GM23338 (cell line): ENCODE measurements around the gene ATF7.

Experiments used
- CTCF ChIP-seq, 2 experiments: fragments of 200-600 bp in 1 of 2; sonication (generic) in 1 of 2; conservative IDR thresholded peaks; 2 replicates each; pipeline versions ENCODE4 v1.5.1 to v1.6.1; 2016 to 2017; ENCODE audit warnings: antibody characterized with exemption in 2 of 2, low read depth in 2 of 2, mild to moderate bottlenecking in 2 of 2, moderate library complexity in 1 of 2
- EZH2phosphoT487 ChIP-seq: fragments of 200-600 bp; sonication (generic); IDR thresholded peaks from one replicate; pipeline ENCODE4 v1.8.1; 2018; ENCODE audit warnings: antibody characterized with exemption; ENCODE audit not compliant: unreplicated experiment

GRCh38 chr12:53560912-53561589 is 65.1 kb downstream of the ATF7 start:
- no peak for TF ChIP-seq CTCF (conservative IDR thresholded peaks at IDR 0.05; ENCODE audit: low read depth in 2 of 2)
- no peak for TF ChIP-seq EZH2phosphoT487
